ENCODE data around the gene ZSWIM4. TPM values are rescaled to one million over a fixed set of nuclear protein-coding genes. Genes with fewer than 3 reads are reported as not detected.

Gene ZSWIM4
- total and polyA plus RNA-seq, 2 of the 4 experiments (the other 2 are of a cell fraction) = 2.2 to 6.2 TPM

GRCh38 chr19:13881251-13881691, 86.0 kb downstream of the ZSWIM4 start (continued):
- no peak for TF ChIP-seq RCOR1 (IDR thresholded peaks at IDR 0.05; ENCODE audit: insufficient replicate concordance, low read length)

Small RNAs within 50 kb of the gene (microRNA-seq; reads per million reads assigned to microRNA genes)
- gene MIR181C (ENCODE audit: insufficient read depth in 1 of 2, insufficient read length in 1 of 2, unreplicated experiment in 1 of 2) (387 to 421 reads per million in 2 experiments), gene MIR181D (ENCODE audit: insufficient read depth in 1 of 2, insufficient read length in 1 of 2, unreplicated experiment in 1 of 2) (351 to 733 reads per million in 2 experiments), gene RN7SL619P (ENCODE audit: insufficient read depth, insufficient read length) (not detected)

Small RNAs within 50 kb of the gene (small RNA-seq; reads per million reads assigned to genes)
- gene MIR181C (2.0 to 299 (median 147) reads per million in 5 experiments), gene MIR181D (5.7 to 938 (median 562) reads per million in 5 experiments), gene RN7SL619P (0 reads per million in 5 experiments)

Other genes with a start within 250 kb of the ZSWIM4 start
- 26.7 and 28.9 TPM in 2 replicates for gene MRI1, start 30.9 kb upstream of the ZSWIM4 start, total RNA-seq (2012; rRNA removed)
- 37.6 and 45.5 TPM in 2 replicates for gene MRI1, start 30.9 kb upstream of the ZSWIM4 start, polyA plus RNA-seq (2012; rRNA removed)
- 61.3 and 68.3 TPM in 2 replicates for gene C19orf53, start 21.0 kb upstream of the ZSWIM4 start, total RNA-seq (2012; rRNA removed)
- gene C19orf53, start 21.0 kb upstream of the ZSWIM4 start, polyA plus RNA-seq (2012; rRNA removed) = 290 and 349 TPM in 2 replicates
- gene NANOS3, start 81.7 kb downstream of the ZSWIM4 start, total RNA-seq (2012; rRNA removed) = not detected in 2 replicates
- 0.63 and 0.85 TPM in 2 replicates for gene NANOS3, start 81.7 kb downstream of the ZSWIM4 start, polyA plus RNA-seq (2012; rRNA removed)
- 0.18 and 0.28 TPM in 2 replicates for gene BRME1, start 110.7 kb downstream of the ZSWIM4 start, total RNA-seq (2012; rRNA removed)
- gene BRME1, start 110.7 kb downstream of the ZSWIM4 start, polyA plus RNA-seq (2012; rRNA removed) = 0.38 and 0.56 TPM in 2 replicates
- gene CC2D1A, start 110.8 kb downstream of the ZSWIM4 start, total RNA-seq (2012; rRNA removed) = 3.9 and 4.1 TPM in 2 replicates
- gene CC2D1A, start 110.8 kb downstream of the ZSWIM4 start, polyA plus RNA-seq (2012; rRNA removed) = 12.4 and 14.7 TPM in 2 replicates
- gene PODNL1, start 143.0 kb downstream of the ZSWIM4 start, total RNA-seq (2012; rRNA removed) = under 0.01 TPM in 2 replicates
- 2.3 and 2.4 TPM in 2 replicates for gene PODNL1, start 143.0 kb downstream of the ZSWIM4 start, polyA plus RNA-seq (2012; rRNA removed)
- 6.8 and 7.5 TPM in 2 replicates for gene DCAF15, start 157.1 kb downstream of the ZSWIM4 start, total RNA-seq (2012; rRNA removed)
- 31.0 and 31.9 TPM in 2 replicates for gene DCAF15, start 157.1 kb downstream of the ZSWIM4 start, polyA plus RNA-seq (2012; rRNA removed)
- gene RFX1, start 210.9 kb downstream of the ZSWIM4 start, total RNA-seq (2012; rRNA removed) = 0.36 and 0.83 TPM in 2 replicates
- gene RFX1, start 210.9 kb downstream of the ZSWIM4 start, polyA plus RNA-seq (2012; rRNA removed) = 3.1 TPM in 2 replicates
- gene RLN3, start 232.7 kb downstream of the ZSWIM4 start, total RNA-seq (2012; rRNA removed) = not detected in 2 replicates
- gene RLN3, start 232.7 kb downstream of the ZSWIM4 start, polyA plus RNA-seq (2012; rRNA removed) = not detected in 2 replicates
- gene IL27RA, start 236.3 kb downstream of the ZSWIM4 start, total RNA-seq (2012; rRNA removed) = 2.8 and 2.9 TPM in 2 replicates
- gene IL27RA, start 236.3 kb downstream of the ZSWIM4 start, polyA plus RNA-seq (2012; rRNA removed) = 4.7 and 5.1 TPM in 2 replicates